ENCODE measurements around the gene IRF6. TPM values are rescaled to one million over a fixed set of nuclear protein-coding genes. Genes with fewer than 3 reads are reported as not detected.

IRF6 gene
- total and polyA plus RNA-seq, 11 donors: 1.5 to 99.4 (median 41.9) TPM

DNA sequence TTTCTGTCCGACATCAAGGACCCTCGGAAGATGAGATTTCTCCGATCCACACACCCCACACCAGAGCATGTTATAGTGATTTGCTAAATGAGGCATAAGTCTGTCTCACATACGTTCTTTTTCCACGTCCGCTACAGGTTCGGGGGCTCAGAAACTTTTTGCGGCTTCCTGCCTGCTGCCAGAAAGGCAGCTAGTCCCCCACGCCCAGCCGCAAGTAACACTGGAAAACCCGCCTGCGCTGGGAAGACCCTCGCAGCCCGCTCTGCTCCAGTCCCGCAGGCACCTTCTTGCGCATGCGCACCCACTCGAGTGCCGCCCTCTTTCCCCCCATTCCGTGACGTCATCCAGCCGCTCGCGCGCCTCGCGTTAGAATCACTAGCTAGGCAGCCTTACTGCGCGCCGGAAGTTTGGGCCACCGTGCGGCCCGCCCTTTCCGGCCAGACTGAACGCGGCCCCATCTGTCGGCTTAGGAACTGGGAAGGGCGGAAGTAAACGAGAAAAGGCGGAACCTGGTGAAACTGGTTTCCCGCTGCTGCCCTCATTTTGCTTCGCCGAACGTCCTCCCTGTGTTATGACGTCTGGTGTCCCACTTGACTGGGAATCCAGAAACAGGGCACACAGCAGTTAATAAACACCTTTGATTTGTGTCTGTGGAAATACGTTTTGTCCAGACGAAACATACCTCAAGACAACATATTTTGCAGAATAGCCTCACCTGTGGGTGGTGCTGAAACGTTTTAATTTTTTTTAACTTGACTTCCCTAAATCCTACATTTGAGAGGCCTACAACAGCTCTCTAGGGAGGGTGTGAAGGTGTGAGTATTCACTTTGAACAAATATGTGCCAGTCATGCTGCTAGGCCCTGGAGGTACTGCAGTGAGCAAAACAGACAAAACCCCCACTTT lies 21.4 kb downstream of the IRF6 start, which contains the start of gene C1orf74:
Gene C1orf74 (minus strand): TSS at position 295 of the 905 bp plus-strand sequence. CDS start 925 bp downstream, outside the sequence.
- peak within 1 kb of the TSS; percentile 70 to 94 (median 86) for H3K27ac ChIP-seq

DNA sequence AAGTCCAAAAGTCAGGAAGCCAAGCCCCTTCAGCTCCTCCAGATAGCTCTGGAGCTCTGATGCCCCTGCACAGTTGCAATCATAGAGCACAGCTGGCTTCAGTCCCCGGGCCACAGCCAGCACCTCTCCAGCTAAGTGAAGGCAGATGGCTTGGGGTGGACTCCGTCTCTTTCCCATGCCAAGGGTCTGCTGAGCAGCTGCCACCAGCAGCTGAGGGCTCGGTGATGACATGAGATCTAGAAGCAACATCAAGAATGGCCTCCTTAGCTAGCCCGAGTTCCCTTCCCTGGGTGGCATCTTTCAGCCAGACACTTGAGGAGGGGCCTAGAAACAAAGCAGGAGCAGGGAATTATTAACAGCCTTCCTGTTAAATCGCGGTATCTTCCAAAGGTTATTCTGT lies 22.6 kb downstream of the IRF6 start:
- intact Hi-C loops (cut with DNase I): loop anchor here in 1 of 10 donors (5.0 kb wide), 1 partner anchor 39 kb away; no protein-coding TSS in a partner anchor
- no peak for DNase-seq
- peaks cover 4 to 44% (median 20%) of the 10 kb centered on the region in 12 donors for H3K4me1 ChIP-seq
- ATAC-seq: no peak
- 45 to 65% (median 52%) methylated on average over 5 to 6 of the region's 6 CpGs for WGBS, 4 donors
- no peaks in the 10 kb centered on the region for H3K27me3 ChIP-seq
- peak overlapping the region in 9 of 12 donors; percentile 57 to 76 (median 68) for H3K4me3 ChIP-seq
- no peak overlapping the region for H3K27ac ChIP-seq
- H3K9me3 ChIP-seq: no peaks in the 10 kb centered on the region
- H3K36me3 ChIP-seq: peaks cover 0 to 41% (median 0%) of the 10 kb centered on the region in 9 donors
- TF ChIP-seq, protein P1, sequence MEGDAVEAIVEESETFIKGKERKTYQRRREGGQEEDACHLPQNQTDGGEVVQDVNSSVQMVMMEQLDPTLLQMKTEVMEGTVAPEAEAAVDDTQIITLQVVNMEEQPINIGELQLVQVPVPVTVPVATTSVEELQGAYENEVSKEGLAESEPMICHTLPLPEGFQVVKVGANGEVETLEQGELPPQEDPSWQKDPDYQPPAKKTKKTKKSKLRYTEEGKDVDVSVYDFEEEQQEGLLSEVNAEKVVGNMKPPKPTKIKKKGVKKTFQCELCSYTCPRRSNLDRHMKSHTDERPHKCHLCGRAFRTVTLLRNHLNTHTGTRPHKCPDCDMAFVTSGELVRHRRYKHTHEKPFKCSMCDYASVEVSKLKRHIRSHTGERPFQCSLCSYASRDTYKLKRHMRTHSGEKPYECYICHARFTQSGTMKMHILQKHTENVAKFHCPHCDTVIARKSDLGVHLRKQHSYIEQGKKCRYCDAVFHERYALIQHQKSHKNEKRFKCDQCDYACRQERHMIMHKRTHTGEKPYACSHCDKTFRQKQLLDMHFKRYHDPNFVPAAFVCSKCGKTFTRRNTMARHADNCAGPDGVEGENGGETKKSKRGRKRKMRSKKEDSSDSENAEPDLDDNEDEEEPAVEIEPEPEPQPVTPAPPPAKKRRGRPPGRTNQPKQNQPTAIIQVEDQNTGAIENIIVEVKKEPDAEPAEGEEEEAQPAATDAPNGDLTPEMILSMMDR (IDR thresholded peaks at IDR 0.05): no peak
- TF ChIP-seq POLR2A (IDR thresholded peaks at IDR 0.05): no peak

More for the DNA sequence above, 21.4 kb downstream of the IRF6 start, which contains the start of gene C1orf74:
- peak within 1 kb of the TSS; percentile 42 to 76 (median 64) for H3K4me3 ChIP-seq
- no peaks in the 10 kb centered on the region for H3K27me3 ChIP-seq
- intact Hi-C loops (cut with DNase I): loop anchor here in 5 of 10 donors (1.0 to 5.0 kb wide), 7 partner anchors 15 to 43 kb away; partner anchors contain the start of gene UTP25 (in 3 of the 5)
- peak; percentile 93 to 99 (median 98) for ATAC-seq
- H3K36me3 ChIP-seq: peaks cover 0 to 29% (median 2%) of the 10 kb centered on the region in 9 donors
- TF ChIP-seq, protein P1 (IDR thresholded peaks at IDR 0.05): peak in 2 of 12 donors; percentile 7 to 23
- TF ChIP-seq POLR2A (IDR thresholded peaks at IDR 0.05): peak in 1 of 2 donors; percentile 83
- H3K9me3 ChIP-seq: no peaks in the 10 kb centered on the region
- WGBS, 4 donors: 4 to 8% (median 5%) methylated on average over 31 to 48 of the region's 48 CpGs
- H3K4me1 ChIP-seq: peaks cover 4 to 45% (median 20%) of the 10 kb centered on the region in 12 donors
- peak; percentile 99 to 100 (median 99) for DNase-seq

DNA sequence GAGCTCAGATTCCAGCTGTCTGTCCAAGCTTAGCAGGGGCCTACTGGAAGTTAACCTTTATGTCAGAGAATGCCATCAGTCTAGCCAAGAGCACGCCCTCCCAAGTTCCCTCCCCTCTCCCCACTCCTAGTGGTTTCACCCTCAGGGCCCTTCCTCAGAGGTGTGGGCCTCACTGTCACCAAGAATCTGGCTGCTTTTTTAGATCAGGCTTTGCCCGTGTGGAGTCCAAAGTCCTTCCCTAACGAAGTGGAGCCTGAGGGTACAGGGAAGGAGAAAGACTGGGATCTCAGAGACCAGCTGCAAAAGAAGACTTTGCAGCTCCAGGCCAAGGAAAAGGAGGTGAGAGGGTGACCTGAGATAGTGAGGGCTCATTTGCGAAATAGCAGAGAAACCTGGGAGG lies 25.7 kb downstream of the IRF6 start:
- DNase-seq (no peak), ATAC-seq (no peak)
- Histone ChIP-seq H3K27me3 (no peaks in the 10 kb centered on the region), H3K27ac (no peak overlapping the region), H3K36me3 (peaks cover 0 to 72% (median 0%) of the 10 kb centered on the region in 9 donors), H3K4me1 (peaks cover 4 to 20% (median 16%) of the 10 kb centered on the region in 12 donors), H3K4me3 (no peak overlapping the region), H3K9me3 (no peaks in the 10 kb centered on the region)
- intact Hi-C loops (cut with DNase I): loop anchor here in 1 of 10 donors (5.0 kb wide), 1 partner anchor 42 kb away; no protein-coding TSS in a partner anchor
- TF ChIP-seq, protein P1 (IDR thresholded peaks at IDR 0.05): no peak
- TF ChIP-seq POLR2A (IDR thresholded peaks at IDR 0.05): no peak
- WGBS, 4 donors: 83 to 95% (median 93%) methylated on average over 4 of the region's 4 CpGs

DNA sequence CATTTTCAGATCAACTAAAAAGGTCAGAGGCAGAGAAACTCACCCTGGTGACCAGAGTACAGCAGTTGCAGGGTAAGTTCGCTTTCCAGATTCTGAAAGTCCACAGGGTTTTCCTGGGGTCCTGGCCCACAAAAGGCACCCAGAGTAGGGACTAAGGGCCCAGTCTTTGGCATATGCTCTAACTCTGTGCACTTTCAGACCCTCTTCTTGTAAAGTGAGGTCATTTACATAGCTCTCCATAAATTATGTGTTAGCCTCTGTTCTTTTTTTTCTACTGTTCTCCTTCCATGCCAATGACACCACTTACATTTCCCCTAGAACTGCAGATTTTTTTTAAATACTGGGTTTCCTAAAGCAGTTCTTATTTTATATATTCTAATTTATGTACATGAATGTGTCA lies 27.8 kb downstream of the IRF6 start:
- H3K4me3 ChIP-seq: no peak overlapping the region
- WGBS, 4 donors: 89 to 100% (median 99%) methylated on average over 1 of the region's 1 CpG
- TF ChIP-seq, protein P1 (IDR thresholded peaks at IDR 0.05): no peak
- TF ChIP-seq POLR2A (IDR thresholded peaks at IDR 0.05): no peak
- no peak overlapping the region for H3K27ac ChIP-seq
- no peak for ATAC-seq
- intact Hi-C loops (cut with DNase I): no loop called here
- peaks cover 0 to 14% (median under 1%) of the 10 kb centered on the region in 12 donors for H3K4me1 ChIP-seq
- DNase-seq: no peak
- no peaks in the 10 kb centered on the region for H3K9me3 ChIP-seq
- H3K36me3 ChIP-seq: peaks cover 0 to 80% (median 0%) of the 10 kb centered on the region in 9 donors
- no peaks in the 10 kb centered on the region for H3K27me3 ChIP-seq
